Caco-2 (cell line): ENCODE data around the gene LAMC1. TPM values are rescaled to one million over a fixed set of nuclear protein-coding genes. Genes with fewer than 3 reads are reported as not detected.

Source experiments
- BruUV-seq: library from RNA; stranded (reverse); fragments of 400-500 nt; replicated peaks from 2 replicates; lab custom pipeline; 2021; lab: Mats Ljungman, UMichigan
- CTCF ChIA-PET: fragments of 300-600 bp; sonication (Branson Sonifier 250); formaldehyde crosslinking; loops from one replicate; lab custom pipeline; 2022; ENCODE audit warnings: antibody characterized with exemption; lab: Charles Lee
- POLR2A ChIA-PET: fragments of 300-600 bp; sonication (Branson Sonifier 250); formaldehyde crosslinking; loops from one replicate; lab custom pipeline; 2022; ENCODE audit warnings: antibody characterized with exemption; lab: Charles Lee
- DNase-seq, 2 experiments: peaks; one replicate each; pipeline versions ENCODE4 v3.0.0 to v3.0.0-alpha.2; 2020 to 2022
- H3K27me3 ChIP-seq: replicated peaks from 2 replicates; pipeline ENCODE4 v1.6.0; 2011; ENCODE audit warnings: low read length; ENCODE audit not compliant: control insufficient read depth, insufficient read depth
- H3K36me3 ChIP-seq: 2 replicates; pipeline ENCODE4 v1.5.1; 2011; ENCODE audit warnings: low read length; ENCODE audit not compliant: control insufficient read depth, insufficient read depth
- H3K4me1 ChIP-seq: fragments of 250-450 bp; sonication (Bioruptor Pico); 2 replicates; pipeline ENCODE4 v1.5.1; 2020; ENCODE audit warnings: mild to moderate bottlenecking
- H3K4me3 ChIP-seq: 2 replicates; pipeline ENCODE4 v1.5.1; 2011; ENCODE audit warnings: low read depth, mild to moderate bottlenecking, control low read depth, low read length
- H3K9me3 ChIP-seq: fragments of 250-450 bp; sonication (Bioruptor Pico); 2 replicates; pipeline ENCODE4 v1.5.1; 2020; ENCODE audit warnings: mild to moderate bottlenecking, moderate library complexity
- H3K27ac Mint-ChIP-seq: one replicate; pipeline ENCODE4 v1.8.0; 2022; ENCODE audit warnings: mixed read lengths; ENCODE audit not compliant: unreplicated experiment
- H3K27me3 Mint-ChIP-seq: one replicate; pipeline ENCODE4 v1.8.0; 2022; ENCODE audit warnings: mixed read lengths; ENCODE audit not compliant: insufficient read depth, unreplicated experiment
- H3K36me3 Mint-ChIP-seq: one replicate; pipeline ENCODE4 v1.8.0; 2022; ENCODE audit warnings: mild to moderate bottlenecking, mixed read lengths; ENCODE audit not compliant: insufficient read depth, unreplicated experiment
- H3K4me1 Mint-ChIP-seq: one replicate; pipeline ENCODE4 v1.8.0; 2022; ENCODE audit warnings: low read depth, mixed read lengths; ENCODE audit not compliant: unreplicated experiment
- H3K4me3 Mint-ChIP-seq: one replicate; pipeline ENCODE4 v1.8.0; 2022; ENCODE audit warnings: mild to moderate bottlenecking, moderate library complexity, mixed read lengths; ENCODE audit not compliant: unreplicated experiment
- H3K9me3 Mint-ChIP-seq: one replicate; pipeline ENCODE4 v1.8.0; 2022; ENCODE audit warnings: mixed read lengths; ENCODE audit not compliant: unreplicated experiment
- CTCF ChIP-seq, 2 experiments: fragments of 200-600 bp in 1 of 2; IDR thresholded peaks; 1 replicate in 1 of 2; 2 replicates in 1 of 2; pipeline versions ENCODE4 v1.5.1 to v1.8.0; 2011 to 2022; ENCODE audit warnings: antibody characterized with exemption in 1 of 2, control low read depth in 1 of 2, inconsistent platforms in 1 of 2, low read depth in 1 of 2, low read length in 1 of 2, mild to moderate bottlenecking in 1 of 2, moderate library complexity in 1 of 2; ENCODE audit not compliant: insufficient read depth in 1 of 2, severe bottlenecking in 1 of 2, unreplicated experiment in 1 of 2
- intact Hi-C: fragments of 100-400 bp; cut with micrococcal nuclease; formaldehyde crosslinking; loops from one replicate; pipeline ENCODE4 v1.10.0; 2022; ENCODE audit not compliant: unreplicated experiment
- total RNA-seq: library from RNA; stranded (reverse); gene quantifications from 2 replicates; pipeline ENCODE4 v1.2.3, GENCODE V29; 2022

The LAMC1 gene
- total RNA-seq, 1 experiment from 2014 or later: 323 TPM

DNA sequence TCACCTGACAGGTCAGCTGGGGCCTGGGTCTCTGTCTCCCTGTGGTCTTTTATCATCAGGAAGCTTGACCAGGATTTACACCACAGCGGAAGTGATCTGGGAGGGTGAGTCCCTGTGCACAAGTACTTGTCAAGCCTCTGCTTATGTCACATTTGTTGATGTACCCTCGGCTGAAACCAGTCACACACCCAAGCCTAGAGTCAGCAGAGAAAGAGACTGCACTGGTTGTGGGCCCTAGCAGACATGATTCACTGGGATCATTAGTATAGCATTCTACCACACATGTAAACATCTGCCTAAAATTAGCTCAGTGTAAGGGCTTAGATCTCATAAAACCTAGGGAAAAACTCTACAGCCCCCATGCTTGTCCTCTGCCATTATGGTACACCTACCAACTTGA, 83.5 kb downstream of the LAMC1 start:
- Histone ChIP-seq H3K27me3 (no peaks in the 10 kb centered on the region), H3K4me1 (peaks cover 23% of the 10 kb centered on the region), H3K4me3 (no peak overlapping the region), H3K9me3 (no peaks in the 10 kb centered on the region), H3K36me3 (no peaks in the 10 kb centered on the region)
- no peak for TF ChIP-seq CTCF (IDR thresholded peaks at IDR 0.05; ENCODE audit: insufficient read depth in 1 of 2, low read depth in 1 of 2, low read length in 1 of 2, severe bottlenecking in 1 of 2, unreplicated experiment in 1 of 2)
- H3K9me3 Mint-ChIP-seq: no peaks in the 10 kb centered on the region
- no peak for DNase-seq
- no peak overlapping the region for H3K27ac Mint-ChIP-seq
- peaks cover 19% of the 10 kb centered on the region for H3K4me1 Mint-ChIP-seq
- ChIA-PET CTCF (no interaction called here), POLR2A (no interaction called here)
- H3K27me3 Mint-ChIP-seq: no peaks in the 10 kb centered on the region
- peaks cover 87% of the 10 kb centered on the region for H3K36me3 Mint-ChIP-seq
- intact Hi-C loops: no loop called here
- H3K4me3 Mint-ChIP-seq: no peak overlapping the region
- BruUV-seq: no TSS peak

- ChIA-PET CTCF (no interaction called here), POLR2A (no interaction called here)
- intact Hi-C loops: no loop called here
- Mint-ChIP-seq H3K27me3 (no peaks in the 10 kb centered on the region), H3K4me3 (no peak overlapping the region), H3K27ac (no peak overlapping the region), H3K4me1 (peaks cover 7% of the 10 kb centered on the region), H3K9me3 (no peaks in the 10 kb centered on the region), H3K36me3 (peaks cover 90% of the 10 kb centered on the region)
- Histone ChIP-seq H3K9me3 (no peaks in the 10 kb centered on the region), H3K4me1 (no peaks in the 10 kb centered on the region), H3K36me3 (no peaks in the 10 kb centered on the region), H3K27me3 (no peaks in the 10 kb centered on the region), H3K4me3 (no peak overlapping the region)
- TF ChIP-seq CTCF (IDR thresholded peaks at IDR 0.05; ENCODE audit: insufficient read depth in 1 of 2, low read depth in 1 of 2, low read length in 1 of 2, severe bottlenecking in 1 of 2, unreplicated experiment in 1 of 2): no peak
- DNase-seq: no peak
- no TSS peak for BruUV-seq
Observed at GRCh38 chr1:183110326-183110880, 87.2 kb downstream of the LAMC1 start.

- no peak overlapping the region for H3K4me3 ChIP-seq
- no peaks in the 10 kb centered on the region for H3K9me3 ChIP-seq
- Mint-ChIP-seq H3K27ac (no peak overlapping the region), H3K9me3 (no peaks in the 10 kb centered on the region), H3K4me1 (no peaks in the 10 kb centered on the region), H3K27me3 (no peaks in the 10 kb centered on the region), H3K36me3 (peaks cover 83% of the 10 kb centered on the region), H3K4me3 (no peak overlapping the region)
- peaks cover 3% of the 10 kb centered on the region for H3K36me3 ChIP-seq
- intact Hi-C loops: no loop called here
- BruUV-seq: no TSS peak
- ChIA-PET POLR2A (no interaction called here), CTCF (no interaction called here)
- H3K27me3 ChIP-seq: no peaks in the 10 kb centered on the region
- no peaks in the 10 kb centered on the region for H3K4me1 ChIP-seq
- no peak for DNase-seq
- no peak for TF ChIP-seq CTCF (IDR thresholded peaks at IDR 0.05; ENCODE audit: insufficient read depth in 1 of 2, low read depth in 1 of 2, low read length in 1 of 2, severe bottlenecking in 1 of 2, unreplicated experiment in 1 of 2)
Observed at GRCh38 chr1:183114441-183114840, 91.2 kb downstream of the LAMC1 start.
